Testis (tissue), 2 donors: ENCODE results near the gene PLEKHN1.

ENCODE experiments used
- POLR2A ChIP-seq: fragments of 450-650 bp; IDR thresholded peaks from one replicate; pipeline ENCODE4 v1.6.1; 2017; ENCODE audit warnings: antibody characterized with exemption, mild to moderate bottlenecking, moderate library complexity
- TF ChIP-seq, protein P1 (sequence below), 3 experiments: fragments of 450-650 bp in 2 of 3; fragments of 200-600 bp in 1 of 3; sonication (generic) in 1 of 3; IDR thresholded peaks; one replicate each; pipeline ENCODE4 v1.5.1; 2016 to 2019; ENCODE audit warnings: antibody characterized with exemption in 3 of 3, mild to moderate bottlenecking in 2 of 3, moderate library complexity in 1 of 3

DNA sequence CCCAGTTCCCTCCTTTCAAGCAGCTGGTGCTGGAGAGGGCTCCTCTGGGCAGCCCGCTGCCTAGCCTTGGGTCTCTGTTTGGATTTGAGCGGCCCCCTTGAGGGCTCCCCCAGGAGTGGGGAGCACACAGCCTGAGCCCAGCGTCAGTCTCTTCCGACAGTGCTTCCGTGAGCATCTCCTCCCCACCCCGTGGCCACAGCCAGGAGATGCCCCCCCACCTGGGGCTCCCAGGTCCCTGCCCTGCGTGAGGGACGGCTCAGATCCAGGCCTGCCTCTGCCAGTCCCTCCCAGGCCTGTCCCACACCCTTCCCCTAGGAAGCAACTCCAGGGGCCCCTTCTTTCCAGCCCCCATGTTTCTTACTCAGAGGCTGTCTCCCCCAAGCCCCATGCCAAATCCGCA, 39.0 kb upstream of the PLEKHN1 start:
- TF ChIP-seq, protein P1, sequence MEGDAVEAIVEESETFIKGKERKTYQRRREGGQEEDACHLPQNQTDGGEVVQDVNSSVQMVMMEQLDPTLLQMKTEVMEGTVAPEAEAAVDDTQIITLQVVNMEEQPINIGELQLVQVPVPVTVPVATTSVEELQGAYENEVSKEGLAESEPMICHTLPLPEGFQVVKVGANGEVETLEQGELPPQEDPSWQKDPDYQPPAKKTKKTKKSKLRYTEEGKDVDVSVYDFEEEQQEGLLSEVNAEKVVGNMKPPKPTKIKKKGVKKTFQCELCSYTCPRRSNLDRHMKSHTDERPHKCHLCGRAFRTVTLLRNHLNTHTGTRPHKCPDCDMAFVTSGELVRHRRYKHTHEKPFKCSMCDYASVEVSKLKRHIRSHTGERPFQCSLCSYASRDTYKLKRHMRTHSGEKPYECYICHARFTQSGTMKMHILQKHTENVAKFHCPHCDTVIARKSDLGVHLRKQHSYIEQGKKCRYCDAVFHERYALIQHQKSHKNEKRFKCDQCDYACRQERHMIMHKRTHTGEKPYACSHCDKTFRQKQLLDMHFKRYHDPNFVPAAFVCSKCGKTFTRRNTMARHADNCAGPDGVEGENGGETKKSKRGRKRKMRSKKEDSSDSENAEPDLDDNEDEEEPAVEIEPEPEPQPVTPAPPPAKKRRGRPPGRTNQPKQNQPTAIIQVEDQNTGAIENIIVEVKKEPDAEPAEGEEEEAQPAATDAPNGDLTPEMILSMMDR (IDR thresholded peaks at IDR 0.05) = no peak
- TF ChIP-seq POLR2A = no peak
